BE2C (cell line): Measurements from ENCODE around the gene COG2.
"Not testable (repeated sequence)": the region's sequence is repeated elsewhere in the genome, so short reads cannot be mapped to it uniquely, and the experiment has no call there.

Experiments used
- DNase-seq: peaks from one replicate; pipeline ENCODE4 v3.0.0-alpha.2; 2020
- H3K27me3 ChIP-seq: fragments of 250-450 bp; sonication (Bioruptor Pico); 2 replicates; pipeline ENCODE4 v1.5.1; 2020; ENCODE audit warnings: mild to moderate bottlenecking
- H3K36me3 ChIP-seq: fragments of 250-450 bp; sonication (Bioruptor Pico); 2 replicates; pipeline ENCODE4 v1.5.1; 2020; ENCODE audit warnings: mild to moderate bottlenecking
- H3K4me1 ChIP-seq: fragments of 250-450 bp; sonication (Bioruptor Pico); 2 replicates; pipeline ENCODE4 v1.5.1; 2020
- H3K4me3 ChIP-seq: 2 replicates; pipeline ENCODE4 v1.5.1; 2011; ENCODE audit warnings: low read depth, low read length
- H3K9me3 ChIP-seq: fragments of 250-450 bp; sonication (Bioruptor Pico); 2 replicates; pipeline ENCODE4 v1.5.1; 2020
- TF ChIP-seq, protein P1 (sequence below): IDR thresholded peaks from 2 replicates; pipeline ENCODE4 v1.5.1; 2012; ENCODE audit warnings: mild to moderate bottlenecking, low read depth, low read length

The COG2 gene

DNA sequence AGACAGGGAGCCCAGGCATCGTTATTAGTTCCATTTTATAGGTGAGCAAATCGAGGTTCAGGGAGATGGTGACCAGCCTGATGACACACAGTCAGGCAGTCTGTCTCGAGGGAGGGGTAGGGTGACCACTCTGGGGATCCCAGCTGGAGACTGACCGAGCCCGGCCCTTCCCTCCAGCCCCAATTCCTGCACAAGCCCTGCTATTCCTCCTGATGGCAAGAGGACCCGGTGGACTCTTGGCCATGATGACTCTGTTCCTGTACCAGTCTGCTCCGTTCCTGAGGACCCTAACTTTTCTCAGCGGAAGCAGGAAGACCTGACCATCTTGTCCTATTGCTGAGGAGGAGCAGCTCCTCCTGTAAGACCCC lies 71.2 kb downstream of the COG2 start:
- DNase-seq, result no peak
- no peaks in the 10 kb centered on the region for H3K27me3 ChIP-seq

DNA sequence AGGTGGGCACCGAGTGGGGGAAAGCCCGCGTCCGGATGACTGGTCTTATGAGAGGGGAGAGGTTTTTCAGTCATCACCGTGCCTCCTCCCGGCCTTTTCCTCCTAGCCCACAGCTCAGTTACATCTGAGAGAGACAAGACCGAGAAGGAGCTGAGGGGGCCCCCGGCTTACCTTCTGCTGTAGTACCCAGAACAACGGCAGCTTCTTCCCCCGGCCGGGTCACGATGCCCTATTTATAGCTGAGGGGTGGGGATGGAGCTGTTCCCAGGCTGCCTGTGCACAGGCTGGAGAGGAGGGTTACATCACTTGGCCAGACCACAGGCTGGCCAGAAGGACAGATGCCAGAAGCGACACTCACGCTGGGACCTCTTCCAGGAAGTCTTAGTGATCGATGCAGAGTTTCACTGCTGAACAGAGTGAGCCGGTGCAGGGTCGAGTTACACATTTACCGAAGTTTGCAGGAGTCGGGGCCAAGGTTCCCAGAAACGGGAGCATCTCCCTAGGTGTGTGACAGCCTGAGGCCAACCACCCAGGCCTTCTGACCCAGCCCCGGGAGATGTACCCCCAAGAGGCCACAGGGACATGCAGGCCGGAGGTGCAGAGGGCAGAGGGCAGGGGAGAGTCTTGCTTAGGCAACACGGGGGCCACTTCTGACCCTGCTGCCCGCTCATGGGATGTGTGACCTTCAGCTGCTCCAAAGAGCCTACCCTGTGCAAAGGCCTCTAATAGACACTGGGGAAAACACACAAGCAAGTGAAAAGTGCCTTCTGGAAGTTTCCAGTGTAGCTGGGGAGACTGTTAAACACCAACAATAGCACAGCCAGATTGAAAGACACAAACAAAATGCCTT lies 71.9 kb downstream of the COG2 start, which contains the start of gene AGT:
AGT (minus strand) TSS at position 208 of the 850 bp plus-strand sequence. CDS start 3,299 bp downstream, outside the sequence.
- Histone ChIP-seq H3K27me3 (no peaks in the 10 kb centered on the region), H3K9me3 (peaks cover 4% of the 10 kb centered on the region), H3K4me1 (no peaks in the 10 kb centered on the region), H3K4me3 (no peak within 1 kb of the TSS), H3K36me3 (no peaks in the 10 kb centered on the region)
- TF ChIP-seq, protein P1, sequence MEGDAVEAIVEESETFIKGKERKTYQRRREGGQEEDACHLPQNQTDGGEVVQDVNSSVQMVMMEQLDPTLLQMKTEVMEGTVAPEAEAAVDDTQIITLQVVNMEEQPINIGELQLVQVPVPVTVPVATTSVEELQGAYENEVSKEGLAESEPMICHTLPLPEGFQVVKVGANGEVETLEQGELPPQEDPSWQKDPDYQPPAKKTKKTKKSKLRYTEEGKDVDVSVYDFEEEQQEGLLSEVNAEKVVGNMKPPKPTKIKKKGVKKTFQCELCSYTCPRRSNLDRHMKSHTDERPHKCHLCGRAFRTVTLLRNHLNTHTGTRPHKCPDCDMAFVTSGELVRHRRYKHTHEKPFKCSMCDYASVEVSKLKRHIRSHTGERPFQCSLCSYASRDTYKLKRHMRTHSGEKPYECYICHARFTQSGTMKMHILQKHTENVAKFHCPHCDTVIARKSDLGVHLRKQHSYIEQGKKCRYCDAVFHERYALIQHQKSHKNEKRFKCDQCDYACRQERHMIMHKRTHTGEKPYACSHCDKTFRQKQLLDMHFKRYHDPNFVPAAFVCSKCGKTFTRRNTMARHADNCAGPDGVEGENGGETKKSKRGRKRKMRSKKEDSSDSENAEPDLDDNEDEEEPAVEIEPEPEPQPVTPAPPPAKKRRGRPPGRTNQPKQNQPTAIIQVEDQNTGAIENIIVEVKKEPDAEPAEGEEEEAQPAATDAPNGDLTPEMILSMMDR, result no peak
- DNase-seq, result no peak

More for the DNA sequence above, 71.2 kb downstream of the COG2 start:
- Histone ChIP-seq H3K4me1 (no peaks in the 10 kb centered on the region), H3K4me3 (no peak overlapping the region), H3K9me3 (peaks cover 4% of the 10 kb centered on the region), H3K36me3 (no peaks in the 10 kb centered on the region)
- TF ChIP-seq, protein P1, result no peak

DNA sequence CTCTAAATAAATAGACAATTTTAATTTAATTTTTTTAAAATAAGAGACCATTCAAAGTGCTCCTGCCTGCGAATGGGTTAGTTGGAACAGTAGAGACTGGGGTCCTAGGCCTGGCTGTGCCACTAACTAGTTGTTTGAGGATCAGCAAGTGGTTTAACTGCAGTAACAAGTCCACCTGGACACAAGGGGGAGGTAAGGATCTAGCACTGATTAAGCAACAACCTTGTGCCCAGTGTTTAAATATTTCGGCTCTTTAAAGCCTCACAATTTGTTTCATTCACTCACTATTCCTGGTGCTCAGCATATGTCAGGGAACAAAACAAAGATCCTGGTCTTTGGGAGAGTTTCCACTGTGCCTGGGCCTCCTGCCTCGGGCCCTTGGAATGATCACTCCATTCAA lies 73.2 kb downstream of the COG2 start:
- Histone ChIP-seq H3K4me3 (no peak overlapping the region), H3K9me3 (peaks cover 4% of the 10 kb centered on the region), H3K36me3 (no peaks in the 10 kb centered on the region), H3K4me1 (no peaks in the 10 kb centered on the region), H3K27me3 (no peaks in the 10 kb centered on the region)
- DNase-seq, result no peak
- TF ChIP-seq, protein P1, result peak; percentile 12; the same call in 1 of the 2 replicates

DNA sequence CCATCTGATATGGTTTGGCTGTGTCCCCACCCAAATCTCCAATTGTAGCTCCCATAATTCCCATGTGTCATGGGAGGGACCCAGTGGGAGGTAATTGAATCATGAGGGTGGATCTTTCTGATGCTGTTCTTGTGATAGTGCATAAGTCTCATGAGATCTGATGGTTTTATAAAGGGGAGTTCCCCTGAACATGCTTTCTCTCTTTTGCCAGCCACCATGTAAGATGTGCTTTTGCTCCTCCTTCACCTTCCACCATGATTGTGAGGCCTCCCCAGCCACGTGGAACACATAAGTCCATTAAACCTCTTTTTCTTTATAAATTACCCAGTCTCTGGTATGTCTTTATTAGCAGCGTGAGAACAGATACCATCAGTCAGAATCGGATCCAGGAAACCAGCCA lies 74.2 kb downstream of the COG2 start:
- not testable (repeated sequence) for H3K4me3 ChIP-seq, H3K36me3 ChIP-seq, H3K9me3 ChIP-seq, H3K4me1 ChIP-seq, H3K27me3 ChIP-seq
- peak; percentile 27 for DNase-seq

DNA sequence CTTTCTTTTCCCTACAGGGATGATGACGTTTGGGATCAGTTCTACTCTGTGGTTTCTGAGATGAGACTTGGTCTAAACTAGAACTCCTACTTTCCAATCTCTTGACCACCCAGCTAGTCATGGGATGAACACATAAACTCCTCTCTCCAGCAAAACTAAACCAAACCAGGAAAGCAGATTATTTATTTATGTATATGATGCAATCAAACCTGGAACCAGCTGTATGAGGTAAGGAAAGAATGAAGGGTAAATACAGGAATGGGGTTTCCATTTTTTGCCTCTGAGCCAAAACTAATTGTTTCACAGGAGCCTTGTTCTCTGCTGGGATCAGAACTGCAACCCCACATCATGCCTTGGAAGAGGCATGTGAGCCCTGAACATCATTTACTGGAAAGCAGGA lies 75.0 kb downstream of the COG2 start:
- TF ChIP-seq, protein P1, result no peak
- Histone ChIP-seq H3K27me3 (no peaks in the 10 kb centered on the region), H3K4me1 (no peaks in the 10 kb centered on the region), H3K9me3 (peaks cover 4% of the 10 kb centered on the region), H3K4me3 (no peak overlapping the region), H3K36me3 (no peaks in the 10 kb centered on the region)
- DNase-seq, result no peak

DNA sequence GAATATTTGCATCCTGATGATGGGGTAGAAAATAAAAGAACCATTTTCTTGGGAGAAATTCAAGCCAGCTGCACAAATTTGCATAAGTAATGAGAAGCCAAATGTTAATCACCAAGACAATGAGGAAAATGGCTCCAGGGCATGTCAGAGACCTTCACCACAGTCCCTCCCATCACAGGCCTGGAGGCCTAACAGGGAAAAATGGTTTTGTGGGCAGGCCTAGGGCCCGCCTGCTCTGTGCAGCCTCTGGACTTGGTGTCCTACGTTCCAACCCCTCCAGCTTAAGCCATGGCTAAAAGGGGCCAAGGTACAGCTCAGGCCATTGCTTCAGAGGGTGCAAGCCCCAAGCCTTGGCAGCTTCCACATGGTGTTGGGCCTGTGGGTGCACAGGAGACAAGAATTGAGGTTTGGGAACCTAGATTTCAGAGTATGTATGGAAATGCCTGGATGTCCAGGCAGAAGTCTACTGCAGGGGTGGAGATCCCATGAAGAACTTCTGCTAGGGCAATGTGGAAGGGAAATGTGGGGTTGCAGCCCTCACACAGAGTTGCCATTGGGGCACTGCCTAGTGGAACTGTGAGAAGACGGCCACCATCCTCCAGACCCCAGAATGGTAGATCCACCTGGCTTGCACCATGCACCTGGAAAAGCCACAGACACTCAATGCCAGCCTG lies 79.7 kb downstream of the COG2 start:
- not testable (repeated sequence) for H3K4me3 ChIP-seq, H3K27me3 ChIP-seq, H3K9me3 ChIP-seq, DNase-seq, H3K36me3 ChIP-seq, H3K4me1 ChIP-seq

DNA sequence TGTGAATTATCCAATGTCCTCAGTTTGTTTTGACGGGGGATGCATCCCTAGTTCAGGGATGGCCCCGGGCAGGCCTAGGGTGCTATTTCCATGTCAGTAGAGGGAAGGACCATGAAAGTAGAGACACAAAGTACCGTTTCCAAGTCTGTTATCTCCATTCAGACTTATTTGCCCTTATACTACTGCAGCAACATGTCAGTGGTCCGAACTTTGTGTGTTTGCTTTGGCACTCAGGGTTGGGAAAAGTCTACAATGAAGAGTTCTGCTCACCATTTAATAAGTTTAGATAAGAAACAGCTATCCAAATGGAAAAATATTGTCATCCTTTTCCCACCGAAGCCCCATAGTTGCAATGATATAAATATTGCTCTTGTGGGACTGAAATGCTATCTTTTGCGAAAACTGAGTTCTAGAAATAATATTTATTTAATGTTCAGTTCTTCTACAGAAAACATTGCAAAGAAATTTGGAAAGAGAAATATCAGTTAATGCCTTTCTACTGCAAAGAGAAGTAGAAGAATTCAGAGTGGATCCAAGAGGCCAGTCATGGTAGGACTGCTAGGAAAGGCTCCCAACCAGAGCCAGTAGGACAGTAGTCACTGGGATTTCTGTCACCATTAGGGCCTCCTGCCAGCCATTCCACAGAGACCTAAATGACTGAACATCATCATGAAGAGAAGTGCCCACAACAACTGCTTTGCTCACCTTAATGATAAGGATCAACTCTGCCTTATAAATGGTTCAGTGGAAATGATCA lies 83.2 kb downstream of the COG2 start:
- no peak overlapping the region for H3K4me3 ChIP-seq
- TF ChIP-seq, protein P1, result no peak

More for the DNA sequence above, 83.2 kb downstream of the COG2 start:
- H3K9me3 ChIP-seq, result no peaks in the 10 kb centered on the region
- H3K27me3 ChIP-seq, result no peaks in the 10 kb centered on the region
- DNase-seq, result no peak
- H3K4me1 ChIP-seq, result no peaks in the 10 kb centered on the region
- H3K36me3 ChIP-seq, result no peaks in the 10 kb centered on the region
